ENCODE data around the gene NTN5.
"Not testable (repeated sequence)": the region's sequence is repeated elsewhere in the genome, so short reads cannot be mapped to it uniquely, and the experiment has no call there.

The NTN5 gene

DNA sequence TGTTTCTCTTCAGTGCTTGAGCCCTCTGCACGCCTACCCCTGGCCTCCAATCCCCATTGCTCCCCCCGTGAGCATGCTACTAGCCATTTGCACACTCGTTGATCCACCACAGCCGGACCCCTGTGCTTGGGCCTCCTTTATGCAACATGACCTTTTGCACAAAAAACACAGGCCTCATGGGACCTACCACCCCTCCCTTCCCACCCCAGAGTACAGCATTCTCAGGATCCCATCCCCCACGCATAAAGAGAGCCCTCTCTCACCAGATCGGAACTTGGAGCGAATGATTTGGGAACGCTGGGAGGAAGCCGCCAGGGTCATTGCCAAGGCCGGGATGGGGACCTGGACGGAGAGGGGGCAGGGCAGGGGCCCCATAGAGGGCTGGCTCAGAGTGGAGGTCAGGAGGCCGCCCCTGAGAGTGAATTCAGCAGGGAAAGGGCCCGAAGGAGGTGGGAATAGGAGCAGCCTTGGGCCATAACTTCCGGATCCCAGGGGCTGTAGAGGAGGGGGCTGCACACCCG lies 46.0 kb upstream of the NTN5 start:
- TF ChIP-seq ELF4 (IDR thresholded peaks at IDR 0.05) (no peak), LEF1 (IDR thresholded peaks at IDR 0.05; ENCODE audit: borderline replicate concordance) (no peak), NFRKB (IDR thresholded peaks at IDR 0.05) (no peak), SP1 (IDR thresholded peaks at IDR 0.05) (no peak), FOXM1 (IDR thresholded peaks at IDR 0.05; ENCODE audit: borderline replicate concordance) (no peak), CTBP1 (IDR thresholded peaks at IDR 0.05; ENCODE audit: borderline replicate concordance) (no peak), SUZ12 (IDR thresholded peaks at IDR 0.05) (no peak), BHLHE40 (IDR thresholded peaks at IDR 0.05; ENCODE audit: borderline replicate concordance) (no peak), ZNF384 (IDR thresholded peaks at IDR 0.05) (no peak), HDGF (IDR thresholded peaks at IDR 0.05; ENCODE audit: borderline replicate concordance) (no peak; the same call in 1 of the 2 replicates), ARNT (IDR thresholded peaks at IDR 0.05) (no peak), TARDBP (IDR thresholded peaks at IDR 0.05) (no peak), L3MBTL2 (conservative IDR thresholded peaks at IDR 0.05) (no peak), FOXA1 (IDR thresholded peaks at IDR 0.05) (no peak), FOXK2 (IDR thresholded peaks at IDR 0.05) (no peak)
- TF ChIP-seq, protein P1, sequence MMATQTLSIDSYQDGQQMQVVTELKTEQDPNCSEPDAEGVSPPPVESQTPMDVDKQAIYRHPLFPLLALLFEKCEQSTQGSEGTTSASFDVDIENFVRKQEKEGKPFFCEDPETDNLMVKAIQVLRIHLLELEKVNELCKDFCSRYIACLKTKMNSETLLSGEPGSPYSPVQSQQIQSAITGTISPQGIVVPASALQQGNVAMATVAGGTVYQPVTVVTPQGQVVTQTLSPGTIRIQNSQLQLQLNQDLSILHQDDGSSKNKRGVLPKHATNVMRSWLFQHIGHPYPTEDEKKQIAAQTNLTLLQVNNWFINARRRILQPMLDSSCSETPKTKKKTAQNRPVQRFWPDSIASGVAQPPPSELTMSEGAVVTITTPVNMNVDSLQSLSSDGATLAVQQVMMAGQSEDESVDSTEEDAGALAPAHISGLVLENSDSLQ (IDR thresholded peaks at IDR 0.05), result no peak
- no peak for DNase-seq (ENCODE audit: extremely low spot score)
- ChIA-PET CTCF (no interaction called here), POLR2A (interaction anchor here (2.7 kb wide), 1 partner anchor 19 kb away, joined by 17 read pairs; no protein-coding TSS in a partner anchor)

DNA sequence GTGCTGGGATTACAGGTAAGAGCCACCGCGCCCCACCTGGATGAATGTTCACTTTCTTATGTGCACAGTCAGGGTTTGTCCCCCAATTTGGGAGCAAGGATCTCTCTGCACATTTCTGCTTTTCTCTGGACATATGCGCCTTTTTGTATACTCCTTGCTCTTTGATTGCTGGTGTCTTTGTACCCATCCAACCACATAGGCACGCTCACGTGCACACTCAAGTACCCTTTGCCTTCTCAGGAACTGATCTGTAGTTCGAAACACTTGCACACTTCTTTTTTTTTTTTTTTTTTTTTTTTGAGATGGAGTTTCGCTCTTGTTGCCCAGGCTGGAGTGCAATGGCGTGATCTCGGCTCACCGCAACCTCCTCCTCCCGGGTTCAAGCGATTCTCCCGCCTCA lies 45.3 kb upstream of the NTN5 start:
- DNase-seq (ENCODE audit: extremely low spot score); CTCF ChIA-PET; POLR2A ChIA-PET: not testable (repeated sequence)

GRCh38 chr19:48716562-48717291 lies 43.9 kb upstream of the NTN5 start:
- CTCF ChIA-PET, result interaction anchor here (0.6 to 1.5 kb wide), 3 partner anchors 25 to 100 kb away, joined by 3 read pairs; partner anchors contain the start of gene CA11

GRCh38 chr19:48715681-48716171 lies 42.9 kb upstream of the NTN5 start:
- no peak for DNase-seq (ENCODE audit: extremely low spot score)
- POLR2A ChIA-PET, result interaction anchor here (0.7 to 1.7 kb wide), 8 partner anchors 9 to 70 kb away, joined by 3 to 9 read pairs (median 6); partner anchors contain the start of genes CA11 and IZUMO1
- TF ChIP-seq ELF4 (IDR thresholded peaks at IDR 0.05) (no peak), CTBP1 (IDR thresholded peaks at IDR 0.05; ENCODE audit: borderline replicate concordance) (no peak), BHLHE40 (IDR thresholded peaks at IDR 0.05; ENCODE audit: borderline replicate concordance) (no peak), ARNT (IDR thresholded peaks at IDR 0.05) (no peak), SP1 (IDR thresholded peaks at IDR 0.05) (no peak), ZNF384 (IDR thresholded peaks at IDR 0.05) (no peak), NFRKB (IDR thresholded peaks at IDR 0.05) (no peak), SUZ12 (IDR thresholded peaks at IDR 0.05) (no peak), FOXK2 (IDR thresholded peaks at IDR 0.05) (no peak), LEF1 (IDR thresholded peaks at IDR 0.05; ENCODE audit: borderline replicate concordance) (no peak), FOXA1 (IDR thresholded peaks at IDR 0.05) (no peak)
- TF ChIP-seq, protein P1 (IDR thresholded peaks at IDR 0.05), result no peak
- CTCF ChIA-PET, result interaction anchor here (0.6 to 1.5 kb wide), 4 partner anchors 26 to 294 kb away, joined by 3 read pairs; partner anchors contain the start of gene CA11

More at GRCh38 chr19:48716562-48717291, 43.9 kb upstream of the NTN5 start:
- no peak for TF ChIP-seq FOXK2 (IDR thresholded peaks at IDR 0.05)
- TF ChIP-seq NFRKB (IDR thresholded peaks at IDR 0.05), result no peak
- TF ChIP-seq FOXM1 (IDR thresholded peaks at IDR 0.05; ENCODE audit: borderline replicate concordance), result no peak
- no peak for TF ChIP-seq FOXA1 (IDR thresholded peaks at IDR 0.05)
- TF ChIP-seq SP1 (IDR thresholded peaks at IDR 0.05), result no peak
- no peak for TF ChIP-seq HDGF (IDR thresholded peaks at IDR 0.05; ENCODE audit: borderline replicate concordance)
- TF ChIP-seq CTBP1 (IDR thresholded peaks at IDR 0.05; ENCODE audit: borderline replicate concordance), result no peak
- TF ChIP-seq ELF4 (IDR thresholded peaks at IDR 0.05), result no peak
- TF ChIP-seq L3MBTL2 (conservative IDR thresholded peaks at IDR 0.05), result no peak; the same call in 1 of the 2 replicates
- no peak for TF ChIP-seq ARNT (IDR thresholded peaks at IDR 0.05)
- TF ChIP-seq LEF1 (IDR thresholded peaks at IDR 0.05; ENCODE audit: borderline replicate concordance), result no peak
- TF ChIP-seq, protein P1 (IDR thresholded peaks at IDR 0.05), result no peak
- POLR2A ChIA-PET, result interaction anchor here (1.0 to 1.7 kb wide), 7 partner anchors 8 to 71 kb away, joined by 3 to 9 read pairs (median 6); partner anchors contain the start of genes CA11 and IZUMO1
- DNase-seq (ENCODE audit: extremely low spot score), result no peak

GRCh38 chr19:48714759-48715675 lies 42.2 kb upstream of the NTN5 start:
- POLR2A ChIA-PET, result interaction anchor here (0.7 to 1.7 kb wide), 6 partner anchors 10 to 96 kb away, joined by 3 to 9 read pairs (median 5); partner anchors contain the start of genes IZUMO1, RPL18 and SPHK2
- CTCF ChIA-PET, result no interaction called here
- TF ChIP-seq BHLHE40 (IDR thresholded peaks at IDR 0.05; ENCODE audit: borderline replicate concordance) (no peak), ARNT (IDR thresholded peaks at IDR 0.05) (no peak), NFRKB (IDR thresholded peaks at IDR 0.05) (no peak)
- DNase-seq (ENCODE audit: extremely low spot score), result no peak

Measured in HEK293T (cell line).